Measurements from ENCODE around the gene CSNK1G1. TPM values are rescaled to one million over a fixed set of nuclear protein-coding genes. Genes with fewer than 3 reads are reported as not detected.

Gene CSNK1G1
- total RNA-seq, 2 donors from 2014 or later: 3.5 to 4.8 TPM

GRCh38 chr15:64288577-64288976 is 67.4 kb downstream of the CSNK1G1 start:
- no peak for TF ChIP-seq CTCF (IDR thresholded peaks at IDR 0.05)
- no peak overlapping the region for H3K4me3 ChIP-seq

GRCh38 chr15:64287953-64288352 is 68.0 kb downstream of the CSNK1G1 start:
- DNase-seq (ENCODE audit: low spot score): no peak
- no peaks in the 10 kb centered on the region for H3K36me3 ChIP-seq

More at GRCh38 chr15:64288577-64288976, 67.4 kb downstream of the CSNK1G1 start:
- no peaks in the 10 kb centered on the region for H3K27me3 ChIP-seq
- no peak overlapping the region for H3K27ac ChIP-seq
- no peaks in the 10 kb centered on the region for H3K36me3 ChIP-seq
- H3K9me3 ChIP-seq: no peaks in the 10 kb centered on the region
- H3K4me1 ChIP-seq: no peaks in the 10 kb centered on the region
- DNase-seq (ENCODE audit: low spot score): no peak

GRCh38 chr15:64286473-64286872 is 69.5 kb downstream of the CSNK1G1 start:
- H3K4me1 ChIP-seq: no peaks in the 10 kb centered on the region
- no peak overlapping the region for H3K4me3 ChIP-seq
- no peak for DNase-seq (ENCODE audit: low spot score)
- H3K27me3 ChIP-seq: no peaks in the 10 kb centered on the region
- no peak overlapping the region for H3K27ac ChIP-seq
- no peaks in the 10 kb centered on the region for H3K36me3 ChIP-seq
- no peaks in the 10 kb centered on the region for H3K9me3 ChIP-seq
- no peak for TF ChIP-seq CTCF (IDR thresholded peaks at IDR 0.05)

More at GRCh38 chr15:64287953-64288352, 68.0 kb downstream of the CSNK1G1 start:
- Histone ChIP-seq H3K9me3 (no peaks in the 10 kb centered on the region), H3K27me3 (no peaks in the 10 kb centered on the region), H3K4me1 (no peaks in the 10 kb centered on the region), H3K27ac (no peak overlapping the region), H3K4me3 (no peak overlapping the region)
- TF ChIP-seq CTCF (IDR thresholded peaks at IDR 0.05): no peak

GRCh38 chr15:64285871-64286270 is 70.1 kb downstream of the CSNK1G1 start:
- H3K9me3 ChIP-seq: no peaks in the 10 kb centered on the region
- H3K4me3 ChIP-seq: no peak overlapping the region
- H3K27me3 ChIP-seq: no peaks in the 10 kb centered on the region
- no peak overlapping the region for H3K27ac ChIP-seq
- H3K4me1 ChIP-seq: no peaks in the 10 kb centered on the region
- no peaks in the 10 kb centered on the region for H3K36me3 ChIP-seq
- no peak for DNase-seq (ENCODE audit: low spot score)
- no peak for TF ChIP-seq CTCF (IDR thresholded peaks at IDR 0.05)

GRCh38 chr15:64285150-64285549 is 70.8 kb downstream of the CSNK1G1 start:
- Histone ChIP-seq H3K27ac (no peak overlapping the region), H3K27me3 (no peaks in the 10 kb centered on the region), H3K4me1 (no peaks in the 10 kb centered on the region), H3K36me3 (no peaks in the 10 kb centered on the region), H3K4me3 (no peak overlapping the region), H3K9me3 (no peaks in the 10 kb centered on the region)
- DNase-seq (ENCODE audit: low spot score): no peak
- TF ChIP-seq CTCF (IDR thresholded peaks at IDR 0.05): no peak

GRCh38 chr15:64284042-64284441 is 71.9 kb downstream of the CSNK1G1 start:
- Histone ChIP-seq H3K4me3 (no peak overlapping the region), H3K4me1 (no peaks in the 10 kb centered on the region), H3K36me3 (no peaks in the 10 kb centered on the region), H3K27ac (no peak overlapping the region), H3K27me3 (no peaks in the 10 kb centered on the region), H3K9me3 (no peaks in the 10 kb centered on the region)
- no peak for DNase-seq (ENCODE audit: low spot score)
- no peak for TF ChIP-seq CTCF (IDR thresholded peaks at IDR 0.05)
